Measurements from ENCODE around the gene IER5L.

Gene IER5L

GRCh38 chr9:129160712-129161533 is 17.1 kb downstream of the IER5L start:
- no peak for DNase-seq (ENCODE audit: low spot score)

- DNase-seq (ENCODE audit: low spot score), result no peak
These were observed 21.9 kb downstream of the IER5L start for GRCh38 chr9:129156163-129156562.

- DNase-seq (ENCODE audit: low spot score), result no peak
These were observed 23.1 kb downstream of the IER5L start for GRCh38 chr9:129154866-129155477.

GRCh38 chr9:129151469-129151868 is 26.6 kb downstream of the IER5L start:
- no peak for DNase-seq (ENCODE audit: low spot score)

- DNase-seq (ENCODE audit: low spot score), result no peak
These were observed 27.3 kb downstream of the IER5L start for GRCh38 chr9:129150672-129151211.

GRCh38 chr9:129150122-129150521 is 27.9 kb downstream of the IER5L start:
- DNase-seq (ENCODE audit: low spot score), result no peak

GRCh38 chr9:129149442-129149841 is 28.6 kb downstream of the IER5L start:
- DNase-seq (ENCODE audit: low spot score), result no peak

GRCh38 chr9:129148463-129149204 is 29.4 kb downstream of the IER5L start:
- no peak for DNase-seq (ENCODE audit: low spot score)

- DNase-seq (ENCODE audit: low spot score), result no peak
These were observed 31.6 kb downstream of the IER5L start for GRCh38 chr9:129146441-129146941.

- no peak for DNase-seq (ENCODE audit: low spot score)
These were observed 32.2 kb downstream of the IER5L start for GRCh38 chr9:129145841-129146292.

- DNase-seq (ENCODE audit: low spot score), result no peak
These were observed 32.7 kb downstream of the IER5L start for GRCh38 chr9:129145316-129145715.

GRCh38 chr9:129143031-129143927 is 34.8 kb downstream of the IER5L start:
- peak; percentile 71 for DNase-seq (ENCODE audit: low spot score)

- no peak for DNase-seq (ENCODE audit: low spot score)
These were observed 35.7 kb downstream of the IER5L start for GRCh38 chr9:129142138-129142935.

- DNase-seq (ENCODE audit: low spot score), result no peak
These were observed 36.7 kb downstream of the IER5L start for GRCh38 chr9:129141066-129142041.

GRCh38 chr9:129140397-129141065 is 37.5 kb downstream of the IER5L start:
- peak; percentile 44 for DNase-seq (ENCODE audit: low spot score)

GRCh38 chr9:129139993-129140396 is 38.1 kb downstream of the IER5L start:
- DNase-seq (ENCODE audit: low spot score), result peak; percentile 93

- DNase-seq (ENCODE audit: low spot score), result peak; percentile 82
These were observed 38.6 kb downstream of the IER5L start for GRCh38 chr9:129139233-129139992.
